ENCODE results near the gene TROAP.
"Not testable (repeated sequence)": the region's sequence is repeated elsewhere in the genome, so short reads cannot be mapped to it uniquely, and the experiment has no call there.

The TROAP gene

GRCh38 chr12:49322708-49323523, at the start of gene TROAP:
Gene TROAP, plus strand, starts transcription at chr12:49323255. Its CDS starts 354 bp downstream, at chr12:49323609.
- peak; percentile 99 for DNase-seq

GRCh38 chr12:49273726-49274395, 49.2 kb upstream of the TROAP start:
- DNase-seq, result no peak

- no peak for DNase-seq
Measured at GRCh38 chr12:49274396-49275069, 48.5 kb upstream of the TROAP start.

- DNase-seq, result no peak
Measured at GRCh38 chr12:49276304-49277290, 46.5 kb upstream of the TROAP start.

- no peak for DNase-seq
Measured at GRCh38 chr12:49277466-49277865, 45.6 kb upstream of the TROAP start.

GRCh38 chr12:49279706-49280159, 43.3 kb upstream of the TROAP start:
- DNase-seq, result no peak

- DNase-seq, result not testable (repeated sequence)
Measured at GRCh38 chr12:49280545-49280944, 42.5 kb upstream of the TROAP start.

GRCh38 chr12:49282302-49282701, 40.8 kb upstream of the TROAP start:
- no peak for DNase-seq

- DNase-seq, result not testable (repeated sequence)
Measured at GRCh38 chr12:49282740-49283375, 40.2 kb upstream of the TROAP start.

- DNase-seq, result no peak
Measured at GRCh38 chr12:49283541-49284429, 39.3 kb upstream of the TROAP start.

GRCh38 chr12:49284672-49285071, 38.4 kb upstream of the TROAP start:
- DNase-seq, result no peak

- DNase-seq, result no peak
Measured at GRCh38 chr12:49287876-49288275, 35.2 kb upstream of the TROAP start.

GRCh38 chr12:49288412-49288853, 34.6 kb upstream of the TROAP start:
- peak; percentile 82 for DNase-seq

GRCh38 chr12:49288922-49289555, 34.0 kb upstream of the TROAP start:
- no peak for DNase-seq

- no peak for DNase-seq
Measured at GRCh38 chr12:49292729-49293055, 30.4 kb upstream of the TROAP start.

- no peak for DNase-seq
Measured at GRCh38 chr12:49293056-49293956, 29.7 kb upstream of the TROAP start.

GRCh38 chr12:49294086-49294803, 28.8 kb upstream of the TROAP start:
- DNase-seq, result no peak

GRCh38 chr12:49294804-49295081, 28.3 kb upstream of the TROAP start:
- DNase-seq, result no peak

Data from CD4-positive, alpha-beta T cell treated with Interleukin-17A for 1 hour (primary cell).